GM18867 (cell line): ENCODE measurements around the gene COL5A1.

ENCODE experiments used
- ATAC-seq: cut with Tn5 transposase; IDR thresholded peaks from one replicate; pipeline ENCODE4 v1.9.1; 2021; ENCODE audit warnings: mild to moderate bottlenecking, moderate library complexity; ENCODE audit not compliant: unreplicated experiment

Gene COL5A1

GRCh38 chr9:134724202-134724911, 82.8 kb downstream of the COL5A1 start:
- no peak for ATAC-seq

- no peak for ATAC-seq
Observed at GRCh38 chr9:134724912-134725604, 83.5 kb downstream of the COL5A1 start.

GRCh38 chr9:134725605-134725940, 84.0 kb downstream of the COL5A1 start:
- ATAC-seq, result no peak

- ATAC-seq, result no peak
Observed at GRCh38 chr9:134726026-134726721, 84.6 kb downstream of the COL5A1 start.

- no peak for ATAC-seq
Observed at GRCh38 chr9:134726722-134727034, 85.1 kb downstream of the COL5A1 start.

- no peak for ATAC-seq
Observed at GRCh38 chr9:134728021-134728795, 86.6 kb downstream of the COL5A1 start.

GRCh38 chr9:134728801-134729495, 87.3 kb downstream of the COL5A1 start:
- no peak for ATAC-seq

GRCh38 chr9:134730011-134730760, 88.6 kb downstream of the COL5A1 start:
- no peak for ATAC-seq

- no peak for ATAC-seq
Observed at GRCh38 chr9:134730761-134731496, 89.3 kb downstream of the COL5A1 start.

- ATAC-seq, result no peak
Observed at GRCh38 chr9:134731497-134732391, 90.1 kb downstream of the COL5A1 start.

GRCh38 chr9:134732392-134733110, 90.9 kb downstream of the COL5A1 start:
- no peak for ATAC-seq

- ATAC-seq, result no peak
Observed at GRCh38 chr9:134733480-134734232, 92.1 kb downstream of the COL5A1 start.

GRCh38 chr9:134734270-134734669, 92.7 kb downstream of the COL5A1 start:
- ATAC-seq, result no peak

- no peak for ATAC-seq
Observed at GRCh38 chr9:134735441-134736175, 94.0 kb downstream of the COL5A1 start.

- no peak for ATAC-seq
Observed at GRCh38 chr9:134736791-134737497, 95.3 kb downstream of the COL5A1 start.
